ENCODE measurements around the gene GALNT10. TPM values are rescaled to one million over a fixed set of nuclear protein-coding genes. Genes with fewer than 3 reads are reported as not detected.

Gene GALNT10
- polyA plus RNA-seq, 1 donor (not counting 4 experiments of a cell fraction or from before 2014, with no cell fraction given) = 17.9 TPM

GRCh38 chr5:154201108-154201769 lies 10.7 kb downstream of the GALNT10 start:
- H3K27ac ChIP-seq (ENCODE audit: control insufficient read depth, insufficient read depth, low read length) = no peak overlapping the region

GRCh38 chr5:154202379-154203260 lies 12.1 kb downstream of the GALNT10 start:
- TF ChIP-seq EZH2 (IDR thresholded peaks at IDR 0.05; ENCODE audit: low read length) (no peak), CTCF (optimal IDR thresholded peaks at IDR 0.05 in 1 of 3, IDR thresholded peaks at IDR 0.05 in 1 of 3, conservative IDR thresholded peaks at IDR 0.05 in 1 of 3; ENCODE audit: extremely low read depth in 1 of 3, insufficient read depth in 2 of 3, low read length in 3 of 3) (no peak)
- DNase-seq (ENCODE audit: low read depth, low spot score) (no peak), FAIRE-seq (no peak)
- Histone ChIP-seq H3K27ac (ENCODE audit: control insufficient read depth, insufficient read depth, low read length) (no peak overlapping the region), H4K20me1 (ENCODE audit: control insufficient read depth, extremely low read depth, insufficient read depth, low read length) (peaks cover 20% of the 10 kb centered on the region), H3K4me1 (ENCODE audit: control insufficient read depth, extremely low read depth, insufficient read depth, low read length) (peaks cover 18% of the 10 kb centered on the region), H3K4me3 (ENCODE audit: control insufficient read depth in 2 of 3, extremely low read depth in 1 of 3, insufficient read depth in 2 of 3, low read depth in 1 of 3, low read length in 3 of 3) (no peak overlapping the region), H3K27me3 (ENCODE audit: control insufficient read depth, extremely low read depth, insufficient read depth, low read length) (peaks cover 22% of the 10 kb centered on the region), H3K9me1 (ENCODE audit: control insufficient read depth, extremely low read depth, insufficient read depth, low read length) (peaks cover 5% of the 10 kb centered on the region), H3K9me3 (ENCODE audit: control insufficient read depth, low read depth, low read length) (no peaks in the 10 kb centered on the region), H3K9ac (ENCODE audit: control insufficient read depth, extremely low read depth, insufficient read depth, low read length) (no peak overlapping the region), H3K36me3 (ENCODE audit: control insufficient read depth in 2 of 2, extremely low read depth in 1 of 2, insufficient read depth in 2 of 2, low read length in 2 of 2) (peaks cover 0 to 3% of the 10 kb centered on the region in 2 experiments), H2AFZ (ENCODE audit: control insufficient read depth, low read length) (no peak overlapping the region), H3K79me2 (ENCODE audit: control insufficient read depth, insufficient read depth, low read length) (no peaks in the 10 kb centered on the region), H3K4me2 (ENCODE audit: control insufficient read depth, extremely low read depth, insufficient read depth, low read depth, low read length) (no peak overlapping the region)
- dilution Hi-C loops (cut with MboI; ENCODE audit: extremely low pct_ligation_motif_present, low sequenced_read_pairs) = no loop called here

More at GRCh38 chr5:154201108-154201769, 10.7 kb downstream of the GALNT10 start:
- Histone ChIP-seq H3K4me2 (ENCODE audit: control insufficient read depth, extremely low read depth, insufficient read depth, low read depth, low read length) (no peak overlapping the region), H4K20me1 (ENCODE audit: control insufficient read depth, extremely low read depth, insufficient read depth, low read length) (peaks cover 23% of the 10 kb centered on the region), H3K4me1 (ENCODE audit: control insufficient read depth, extremely low read depth, insufficient read depth, low read length) (peaks cover 20% of the 10 kb centered on the region), H3K36me3 (ENCODE audit: control insufficient read depth in 2 of 2, extremely low read depth in 1 of 2, insufficient read depth in 2 of 2, low read length in 2 of 2) (peaks cover 0 to 3% of the 10 kb centered on the region in 2 experiments), H3K27me3 (ENCODE audit: control insufficient read depth, extremely low read depth, insufficient read depth, low read length) (peaks cover 27% of the 10 kb centered on the region), H3K4me3 (ENCODE audit: control insufficient read depth in 2 of 3, extremely low read depth in 1 of 3, insufficient read depth in 2 of 3, low read depth in 1 of 3, low read length in 3 of 3) (no peak overlapping the region), H3K9ac (ENCODE audit: control insufficient read depth, extremely low read depth, insufficient read depth, low read length) (no peak overlapping the region), H3K9me3 (ENCODE audit: control insufficient read depth, low read depth, low read length) (no peaks in the 10 kb centered on the region), H3K9me1 (ENCODE audit: control insufficient read depth, extremely low read depth, insufficient read depth, low read length) (peaks cover 5% of the 10 kb centered on the region), H3K79me2 (ENCODE audit: control insufficient read depth, insufficient read depth, low read length) (no peaks in the 10 kb centered on the region), H2AFZ (ENCODE audit: control insufficient read depth, low read length) (no peak overlapping the region)
- no peak for TF ChIP-seq EZH2 (IDR thresholded peaks at IDR 0.05; ENCODE audit: low read length)
- TF ChIP-seq CTCF (optimal IDR thresholded peaks at IDR 0.05 in 1 of 3, IDR thresholded peaks at IDR 0.05 in 1 of 3, conservative IDR thresholded peaks at IDR 0.05 in 1 of 3; ENCODE audit: extremely low read depth in 1 of 3, insufficient read depth in 2 of 3, low read length in 3 of 3) = no peak
- dilution Hi-C loops (cut with MboI; ENCODE audit: extremely low pct_ligation_motif_present, low sequenced_read_pairs) = no loop called here
- FAIRE-seq = no peak
- no peak for DNase-seq (ENCODE audit: low read depth, low spot score)

Measured in keratinocyte (primary cell).